Measurements from ENCODE around the gene CMC1. TPM values are rescaled to one million over a fixed set of nuclear protein-coding genes. Genes with fewer than 3 reads are reported as not detected.

Gene CMC1
- total RNA-seq, 1 donor from 2014 or later, result 15.7 TPM

- Mint-ChIP-seq H3K9me3 (no peaks in the 10 kb centered on the region), H3K4me1 (ENCODE audit: unreplicated experiment) (no peaks in the 10 kb centered on the region), H3K4me3 (no peak overlapping the region), H3K27me3 (no peaks in the 10 kb centered on the region), H3K27ac (no peak overlapping the region), H3K36me3 (no peaks in the 10 kb centered on the region)
- no peak for DNase-seq (ENCODE audit: extremely low spot score, unreplicated experiment)
- TF ChIP-seq CTCF (conservative IDR thresholded peaks at IDR 0.05), result no peak
Observed at GRCh38 chr3:28218917-28219198, 22.6 kb upstream of the CMC1 start.

- H3K9me3 Mint-ChIP-seq, result no peaks in the 10 kb centered on the region
- H3K36me3 Mint-ChIP-seq, result no peaks in the 10 kb centered on the region
- no peak overlapping the region for H3K27ac Mint-ChIP-seq
- H3K4me1 Mint-ChIP-seq (ENCODE audit: unreplicated experiment), result no peaks in the 10 kb centered on the region
- TF ChIP-seq CTCF (conservative IDR thresholded peaks at IDR 0.05), result no peak
- DNase-seq (ENCODE audit: extremely low spot score, unreplicated experiment), result no peak
- no peak overlapping the region for H3K4me3 Mint-ChIP-seq
- peaks cover 6% of the 10 kb centered on the region for H3K27me3 Mint-ChIP-seq
Observed at GRCh38 chr3:28224430-28224829, 17.0 kb upstream of the CMC1 start.

GRCh38 chr3:28226020-28226419, 15.4 kb upstream of the CMC1 start:
- no peaks in the 10 kb centered on the region for H3K4me1 Mint-ChIP-seq (ENCODE audit: unreplicated experiment)
- no peaks in the 10 kb centered on the region for H3K9me3 Mint-ChIP-seq
- TF ChIP-seq CTCF (conservative IDR thresholded peaks at IDR 0.05), result no peak
- H3K27me3 Mint-ChIP-seq, result peaks cover 6% of the 10 kb centered on the region
- no peak overlapping the region for H3K27ac Mint-ChIP-seq
- no peak overlapping the region for H3K4me3 Mint-ChIP-seq
- no peak for DNase-seq (ENCODE audit: extremely low spot score, unreplicated experiment)
- H3K36me3 Mint-ChIP-seq, result no peaks in the 10 kb centered on the region

GRCh38 chr3:28228623-28229022, 12.8 kb upstream of the CMC1 start:
- no peaks in the 10 kb centered on the region for H3K9me3 Mint-ChIP-seq
- no peaks in the 10 kb centered on the region for H3K36me3 Mint-ChIP-seq
- H3K27me3 Mint-ChIP-seq, result peaks cover 6% of the 10 kb centered on the region
- no peak overlapping the region for H3K27ac Mint-ChIP-seq
- no peak overlapping the region for H3K4me3 Mint-ChIP-seq
- no peak for DNase-seq (ENCODE audit: extremely low spot score, unreplicated experiment)
- no peak for TF ChIP-seq CTCF (conservative IDR thresholded peaks at IDR 0.05)
- H3K4me1 Mint-ChIP-seq (ENCODE audit: unreplicated experiment), result no peaks in the 10 kb centered on the region

GRCh38 chr3:28232659-28233058, 8.8 kb upstream of the CMC1 start:
- no peak for DNase-seq (ENCODE audit: extremely low spot score, unreplicated experiment)
- Mint-ChIP-seq H3K27ac (no peak overlapping the region), H3K27me3 (peaks cover 4% of the 10 kb centered on the region), H3K4me3 (no peak overlapping the region), H3K9me3 (no peaks in the 10 kb centered on the region), H3K4me1 (ENCODE audit: unreplicated experiment) (no peaks in the 10 kb centered on the region), H3K36me3 (no peaks in the 10 kb centered on the region)
- TF ChIP-seq CTCF (conservative IDR thresholded peaks at IDR 0.05), result no peak

GRCh38 chr3:28234454-28234853, 7.0 kb upstream of the CMC1 start:
- no peak for DNase-seq (ENCODE audit: extremely low spot score, unreplicated experiment)
- Mint-ChIP-seq H3K4me1 (ENCODE audit: unreplicated experiment) (peaks cover 4% of the 10 kb centered on the region), H3K36me3 (no peaks in the 10 kb centered on the region), H3K4me3 (no peak overlapping the region), H3K27me3 (no peaks in the 10 kb centered on the region), H3K27ac (no peak overlapping the region), H3K9me3 (no peaks in the 10 kb centered on the region)
- TF ChIP-seq CTCF (conservative IDR thresholded peaks at IDR 0.05), result no peak

All from type B pancreatic cell (in vitro differentiated cells).